ENCODE data around the gene CPED1.
"Not testable (repeated sequence)": the region's sequence is repeated elsewhere in the genome, so short reads cannot be mapped to it uniquely, and the experiment has no call there.

Gene CPED1

GRCh38 chr7:121097577-121097976, 109.1 kb downstream of the CPED1 start:
- DNase-seq (ENCODE audit: low spot score): no peak

GRCh38 chr7:121099572-121099971, 111.1 kb downstream of the CPED1 start:
- DNase-seq (ENCODE audit: low spot score): no peak

DNA sequence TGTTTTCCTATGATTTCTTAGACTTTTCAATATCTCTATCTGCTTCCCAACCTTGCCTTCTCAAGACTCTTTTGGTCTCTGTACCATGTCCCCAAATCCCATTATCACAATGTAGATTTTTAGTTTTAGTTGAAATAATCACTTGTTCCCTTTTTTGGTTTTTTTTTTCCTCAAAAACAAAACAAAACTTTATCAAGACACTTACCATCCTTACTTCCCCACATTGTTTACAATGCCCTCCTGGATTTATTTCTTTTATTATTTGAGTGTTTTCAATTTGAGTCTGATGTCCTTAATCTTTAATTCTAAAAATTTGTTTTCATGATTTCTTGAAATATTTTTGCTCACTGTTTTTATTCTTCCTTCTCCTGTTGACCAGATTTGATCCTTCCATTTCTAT, 112.6 kb downstream of the CPED1 start:
- DNase-seq (ENCODE audit: low spot score): no peak

- no peak for DNase-seq (ENCODE audit: low spot score)
Observed at GRCh38 chr7:121101621-121102020, 113.1 kb downstream of the CPED1 start.

DNA sequence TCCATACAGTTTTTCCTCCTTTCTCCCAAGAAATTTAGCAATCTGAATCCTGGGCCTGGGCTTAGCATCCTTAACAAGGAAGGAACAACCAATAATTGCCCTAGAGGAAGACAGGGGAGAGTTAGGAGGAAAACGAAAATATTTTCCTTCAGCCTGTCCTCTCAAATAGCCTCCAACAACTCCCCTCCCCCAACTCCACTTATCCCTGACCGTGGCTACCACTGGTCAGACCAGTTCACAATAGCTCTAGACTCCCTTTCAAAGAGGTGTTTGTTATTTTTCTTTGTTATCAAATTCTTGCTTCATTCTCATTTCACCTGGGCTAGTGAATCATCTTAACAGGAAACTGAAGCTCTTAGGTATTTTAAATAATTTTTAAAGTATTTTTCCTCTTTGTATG, 114.1 kb downstream of the CPED1 start:
- DNase-seq (ENCODE audit: low spot score): no peak

DNA sequence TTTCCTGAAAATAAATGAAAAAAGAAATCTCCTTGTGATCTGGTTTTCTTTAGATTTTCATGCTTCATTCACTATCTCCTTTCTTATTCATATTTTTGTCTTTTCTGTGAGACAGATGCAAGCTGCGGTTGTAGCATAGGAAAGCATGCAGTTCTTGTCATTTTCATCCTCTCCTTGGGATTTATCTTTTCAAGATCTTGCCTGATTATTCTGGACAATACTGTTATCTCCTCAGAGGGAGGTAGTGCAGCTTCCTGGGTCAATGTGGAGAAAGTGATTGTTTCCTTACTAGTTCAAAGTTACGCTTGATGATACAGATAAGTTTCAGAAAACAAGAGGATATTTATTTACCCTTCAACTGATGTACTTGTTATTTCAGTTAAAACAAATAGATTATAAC, 114.6 kb downstream of the CPED1 start:
- no peak for DNase-seq (ENCODE audit: low spot score)

DNA sequence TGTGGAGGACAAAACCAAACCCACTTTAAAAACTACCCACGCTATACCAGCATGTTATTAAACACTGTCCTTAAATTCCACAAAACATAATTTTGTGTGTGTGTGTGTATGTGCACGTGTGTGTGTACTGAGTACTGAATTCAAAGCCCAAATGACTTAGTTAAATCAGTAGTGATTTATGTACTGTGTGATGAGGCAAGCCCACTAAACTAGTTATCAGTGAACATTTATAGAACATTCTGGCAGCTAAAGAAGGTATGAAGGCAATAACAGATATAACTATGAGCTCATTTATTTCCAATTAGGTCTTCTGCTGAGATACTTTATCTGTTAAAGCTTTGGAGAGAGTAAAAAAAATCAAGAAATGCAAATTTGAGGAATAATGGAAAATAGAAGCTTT, 115.1 kb downstream of the CPED1 start:
- no peak for DNase-seq (ENCODE audit: low spot score)

DNA sequence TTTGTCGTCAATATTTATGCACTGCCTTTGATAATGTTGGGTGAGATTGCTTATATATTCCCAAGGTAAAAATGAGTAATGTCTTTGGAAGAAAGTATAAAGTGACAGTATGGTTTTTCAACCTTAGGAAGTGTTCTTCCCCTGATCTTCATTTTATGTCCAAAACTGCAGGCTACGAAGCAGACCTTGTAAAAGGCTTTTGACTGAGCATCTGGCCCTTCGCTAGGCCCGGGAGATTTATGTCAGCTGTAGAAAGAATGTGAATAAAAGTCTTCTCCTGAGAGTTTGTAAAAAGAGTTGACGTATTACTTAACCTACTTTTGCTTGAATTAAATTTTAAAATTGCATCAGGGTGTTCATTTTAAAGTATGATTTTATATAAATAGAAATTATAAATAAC, 116.8 kb downstream of the CPED1 start:
- no peak for DNase-seq (ENCODE audit: low spot score)

DNA sequence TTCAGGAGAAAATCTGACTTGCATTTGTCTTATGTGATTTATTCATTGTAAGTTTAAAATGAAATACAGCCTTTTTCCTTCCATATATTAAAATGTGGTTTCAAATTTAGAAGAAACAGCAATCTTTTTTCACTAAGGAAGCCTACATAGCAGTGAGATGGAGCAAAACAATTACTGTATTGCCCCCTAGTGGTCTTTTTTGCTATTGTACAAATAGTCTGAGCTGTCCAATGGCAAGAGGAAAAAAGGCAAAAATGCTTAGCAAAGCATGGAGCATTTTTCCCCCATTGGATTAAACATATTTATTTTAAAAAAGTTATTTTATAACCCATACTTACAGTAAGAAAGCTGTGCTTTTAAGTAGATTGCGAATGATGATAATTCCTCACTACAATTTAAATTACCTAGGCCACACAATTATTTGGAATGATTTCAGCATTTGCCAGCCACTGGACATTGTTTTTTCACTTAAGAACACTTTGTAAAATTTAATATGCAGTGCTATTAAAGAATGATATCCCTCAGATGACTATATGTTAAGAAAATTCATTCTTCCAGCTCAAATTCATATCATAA, 119.5 kb downstream of the CPED1 start:
- DNase-seq (ENCODE audit: low spot score): peak; percentile 41

- no peak for DNase-seq (ENCODE audit: low spot score)
Observed at GRCh38 chr7:121109145-121109544, 120.6 kb downstream of the CPED1 start.

- no peak for DNase-seq (ENCODE audit: low spot score)
Observed at GRCh38 chr7:121113288-121113687, 124.8 kb downstream of the CPED1 start.

DNA sequence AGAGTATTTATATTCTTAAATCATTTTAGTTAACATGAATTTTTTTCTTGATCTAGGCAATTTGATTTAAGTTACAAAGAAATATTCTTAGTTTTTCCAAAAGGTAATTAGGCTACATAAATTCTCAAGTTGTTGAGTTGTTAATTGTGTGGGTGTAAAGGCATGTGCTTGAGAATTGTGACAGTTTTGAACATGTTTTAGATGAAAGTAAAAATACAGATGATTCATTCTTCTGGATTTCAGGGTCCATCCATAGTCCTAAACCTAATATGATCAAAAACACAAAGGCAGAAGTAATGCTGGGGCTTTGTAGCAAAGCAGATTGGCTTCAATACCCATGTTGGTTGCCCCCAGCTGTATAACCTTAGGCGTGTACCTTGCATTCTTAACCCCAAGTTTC, 127.9 kb downstream of the CPED1 start:
- no peak for DNase-seq (ENCODE audit: low spot score)

DNA sequence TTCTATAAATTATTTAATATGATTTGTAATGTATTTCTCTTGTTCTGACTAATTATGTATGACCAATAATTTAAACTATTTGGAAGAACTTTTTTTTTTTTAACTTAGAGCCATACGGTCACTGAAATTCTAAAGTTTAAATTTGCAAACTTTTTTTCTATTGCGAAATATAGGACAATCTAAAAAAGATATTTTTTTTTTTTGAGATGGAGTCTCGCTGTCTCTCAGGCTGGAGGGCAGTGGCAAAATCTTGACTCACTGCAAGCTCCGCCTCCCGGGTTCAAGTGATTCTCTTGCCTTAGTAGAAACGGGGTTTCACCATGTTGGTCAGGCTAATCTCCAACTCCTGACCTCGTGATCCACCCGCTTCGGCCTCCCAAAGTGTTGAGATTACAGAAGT, 130.5 kb downstream of the CPED1 start:
- no peak for DNase-seq (ENCODE audit: low spot score)

DNA sequence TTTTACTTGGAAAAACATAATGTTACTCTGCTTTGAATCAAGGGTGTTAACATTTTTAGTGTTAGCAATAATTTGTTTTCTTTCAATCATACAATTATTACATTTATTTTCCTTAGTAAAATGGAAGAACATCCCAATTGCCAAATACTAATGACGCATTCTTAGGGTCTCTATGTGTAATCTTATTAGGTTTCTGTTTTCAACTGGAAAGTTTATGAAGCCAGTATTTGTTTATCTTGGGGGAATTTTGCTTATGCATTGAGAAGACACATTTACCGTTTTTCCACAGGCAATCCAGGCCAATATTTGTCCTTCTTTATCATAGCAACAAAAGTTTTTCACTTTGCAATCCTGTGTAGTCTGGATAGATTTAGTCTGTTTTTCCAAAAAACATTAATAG, 134.5 kb downstream of the CPED1 start:
- DNase-seq (ENCODE audit: low spot score): no peak

DNA sequence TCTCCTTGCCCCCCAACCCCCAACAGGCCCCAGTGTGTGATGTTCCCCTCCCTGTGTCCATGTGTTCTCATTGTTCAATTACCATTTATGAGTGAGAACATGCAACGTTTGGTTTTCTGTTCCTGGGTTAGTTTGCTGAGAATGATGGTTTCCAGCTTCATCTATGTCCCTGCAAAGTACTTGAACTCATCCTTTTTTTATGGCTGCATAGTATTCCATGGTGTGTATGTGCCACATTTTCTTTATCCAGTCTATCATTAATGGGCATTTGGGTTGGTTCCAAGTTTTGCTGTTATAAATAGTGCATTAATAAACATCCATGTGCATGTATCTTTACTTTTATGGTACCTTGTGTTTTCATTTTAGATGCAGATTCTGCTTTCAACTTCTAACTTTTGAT, 136.9 kb downstream of the CPED1 start:
- not testable (repeated sequence) for DNase-seq (ENCODE audit: low spot score)

GRCh38 chr7:121126201-121126600, 137.7 kb downstream of the CPED1 start:
- no peak for DNase-seq (ENCODE audit: low spot score)

DNA sequence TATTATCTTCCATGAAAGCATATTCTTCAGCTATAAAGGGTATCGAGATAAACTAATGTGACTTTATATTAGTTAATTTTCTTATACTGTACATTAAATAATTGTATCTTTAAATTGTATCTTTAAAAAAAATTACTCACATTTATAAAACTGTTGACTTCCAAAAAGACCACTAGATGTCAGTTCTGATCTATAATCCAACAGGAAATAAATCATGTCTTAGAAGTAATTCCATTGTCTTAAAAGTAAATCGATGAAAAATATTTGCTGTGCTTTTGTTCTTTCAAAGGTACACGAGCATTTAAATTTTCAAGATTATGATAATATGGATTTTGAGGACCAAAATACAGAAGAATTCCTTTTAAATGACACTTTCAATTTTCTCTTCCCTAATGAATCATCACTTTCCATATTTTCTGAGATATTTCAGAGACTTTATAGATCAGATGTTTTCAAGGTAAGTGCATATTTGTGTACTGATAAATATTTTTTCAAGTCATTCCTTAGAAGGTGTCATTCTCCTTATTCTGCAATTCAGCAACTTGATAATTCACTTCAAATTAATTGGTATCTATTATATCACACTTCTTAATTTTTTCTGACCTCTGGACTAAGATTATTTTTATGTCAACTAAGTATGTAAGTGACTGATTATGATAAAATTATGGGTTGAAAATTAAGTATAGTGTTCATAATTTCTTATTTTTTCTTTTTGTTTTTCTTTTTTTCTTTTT, 138.5 kb downstream of the CPED1 start:
- DNase-seq (ENCODE audit: low spot score): no peak

DNA sequence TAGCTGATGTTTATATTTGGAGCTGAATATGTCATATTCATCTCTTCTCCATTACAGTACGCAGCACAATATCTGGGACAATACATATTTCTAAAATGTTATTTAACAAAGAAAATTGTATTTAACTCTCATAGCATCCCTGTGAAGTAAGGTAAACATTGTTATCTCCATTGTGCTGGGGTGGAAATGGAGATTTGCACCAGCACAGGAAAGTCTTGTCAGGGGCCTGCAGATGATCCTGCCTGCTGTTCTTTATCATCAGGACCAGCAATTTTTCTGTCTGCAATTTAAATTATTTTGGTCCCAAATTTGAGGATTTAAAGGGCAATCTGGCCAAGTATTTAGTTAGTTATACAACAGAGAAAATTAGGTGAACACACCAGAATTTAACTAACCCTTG, 144.4 kb downstream of the CPED1 start:
- DNase-seq (ENCODE audit: low spot score): no peak

GRCh38 chr7:121133444-121133843, 144.9 kb downstream of the CPED1 start:
- DNase-seq (ENCODE audit: low spot score): no peak

GRCh38 chr7:121137580-121137979, 149.1 kb downstream of the CPED1 start:
- no peak for DNase-seq (ENCODE audit: low spot score)

DNA sequence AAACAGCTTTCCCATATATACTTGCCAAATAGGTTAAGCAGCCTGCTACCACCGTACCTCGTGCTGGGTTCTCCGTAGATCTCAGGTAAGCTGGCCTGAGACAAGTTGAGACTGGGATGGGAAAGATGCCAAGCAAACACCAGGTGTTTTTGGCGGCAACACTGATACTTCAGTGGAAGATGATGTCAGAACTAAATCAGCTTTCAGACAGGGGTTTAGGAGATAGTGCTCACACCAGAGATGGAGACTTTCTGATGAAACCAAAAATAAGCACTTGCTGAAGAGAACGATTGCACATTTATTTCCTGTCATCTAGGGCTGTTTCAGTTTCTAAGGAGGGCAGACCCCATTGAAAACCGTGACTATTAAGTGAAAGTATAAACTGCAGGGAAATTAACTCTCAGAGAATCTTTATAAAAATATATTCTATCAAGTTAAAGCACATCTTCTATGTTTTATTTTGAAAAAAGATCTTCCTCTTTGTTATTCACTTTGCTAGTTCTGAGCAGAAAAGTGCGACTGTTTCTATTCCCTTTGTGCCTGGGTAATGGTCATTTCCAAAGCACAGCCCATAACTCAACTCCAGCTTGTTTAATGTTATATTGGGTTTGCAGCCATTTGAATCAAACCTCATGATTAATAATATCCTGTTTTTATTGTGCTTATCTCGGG, 149.9 kb downstream of the CPED1 start:
- DNase-seq (ENCODE audit: low spot score): no peak

GRCh38 chr7:121139427-121139826, 150.9 kb downstream of the CPED1 start:
- no peak for DNase-seq (ENCODE audit: low spot score)

DNA sequence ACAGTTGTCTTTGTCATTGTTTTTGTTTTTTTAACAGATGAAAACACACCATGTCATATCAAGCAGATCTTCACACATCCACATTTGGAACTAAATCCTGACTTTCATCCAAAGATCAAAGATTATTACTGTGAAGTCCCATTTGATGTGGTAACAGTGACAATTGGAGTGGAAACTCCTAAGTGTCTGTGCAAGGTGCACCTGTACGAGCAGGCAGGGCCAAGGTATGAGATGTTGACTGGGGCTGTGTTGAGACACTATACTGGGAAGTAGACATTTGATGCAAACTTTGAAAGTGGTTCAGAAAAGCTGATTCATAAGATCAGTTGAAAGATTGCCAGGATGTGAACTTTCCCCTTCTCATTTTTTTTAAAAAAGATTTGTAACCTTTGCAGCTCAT, 152.3 kb downstream of the CPED1 start:
- DNase-seq (ENCODE audit: low spot score): no peak

- no peak for DNase-seq (ENCODE audit: low spot score)
Observed at GRCh38 chr7:121151774-121152221, 163.3 kb downstream of the CPED1 start.
